ENCODE results near the gene VSTM4. TPM values are rescaled to one million over a fixed set of nuclear protein-coding genes. Genes with fewer than 3 reads are reported as not detected.

VSTM4 gene
- total RNA-seq, 4 donors from 2014 or later: 1.8 to 4.0 (median 2.6) TPM

DNA sequence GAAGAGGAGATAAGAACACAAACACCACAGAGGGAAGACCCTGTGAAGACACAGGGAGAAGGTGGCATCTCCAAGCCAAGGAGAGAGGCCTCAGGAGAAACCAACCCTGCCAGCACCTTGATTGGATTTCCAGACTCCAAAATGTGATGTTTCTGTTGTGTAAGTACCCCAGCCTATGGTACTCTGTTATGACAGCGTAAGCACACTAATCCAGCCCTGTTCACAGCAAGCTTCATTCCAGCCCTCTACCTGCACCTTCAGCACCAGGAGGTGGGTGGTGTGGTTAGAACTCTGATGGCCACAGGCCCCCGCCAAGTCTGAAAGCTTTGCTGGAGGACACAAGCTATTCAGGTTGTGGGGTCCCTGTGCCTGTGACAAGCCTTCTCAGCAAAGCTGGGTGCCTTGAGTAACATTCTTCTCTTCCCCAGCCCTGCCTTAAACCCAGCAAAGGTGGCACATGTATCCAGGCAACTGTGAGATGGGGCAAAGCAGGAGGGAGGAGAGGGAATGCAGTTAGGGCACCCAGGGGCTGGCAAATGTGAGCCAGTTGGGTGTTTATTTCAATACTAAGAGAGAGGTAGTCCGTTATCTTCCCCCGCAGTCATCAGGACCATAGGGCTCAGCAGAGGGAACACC lies 4.5 kb downstream of the VSTM4 start:
- Histone ChIP-seq H3K9me3 (no peaks in the 10 kb centered on the region), H3K36me3 (no peaks in the 10 kb centered on the region), H3K27me3 (no peaks in the 10 kb centered on the region), H3K4me3 (no peak overlapping the region), H3K27ac (no peak overlapping the region), H3K4me1 (peaks cover 30 to 31% of the 10 kb centered on the region in 2 donors)
- TF ChIP-seq, protein P1, sequence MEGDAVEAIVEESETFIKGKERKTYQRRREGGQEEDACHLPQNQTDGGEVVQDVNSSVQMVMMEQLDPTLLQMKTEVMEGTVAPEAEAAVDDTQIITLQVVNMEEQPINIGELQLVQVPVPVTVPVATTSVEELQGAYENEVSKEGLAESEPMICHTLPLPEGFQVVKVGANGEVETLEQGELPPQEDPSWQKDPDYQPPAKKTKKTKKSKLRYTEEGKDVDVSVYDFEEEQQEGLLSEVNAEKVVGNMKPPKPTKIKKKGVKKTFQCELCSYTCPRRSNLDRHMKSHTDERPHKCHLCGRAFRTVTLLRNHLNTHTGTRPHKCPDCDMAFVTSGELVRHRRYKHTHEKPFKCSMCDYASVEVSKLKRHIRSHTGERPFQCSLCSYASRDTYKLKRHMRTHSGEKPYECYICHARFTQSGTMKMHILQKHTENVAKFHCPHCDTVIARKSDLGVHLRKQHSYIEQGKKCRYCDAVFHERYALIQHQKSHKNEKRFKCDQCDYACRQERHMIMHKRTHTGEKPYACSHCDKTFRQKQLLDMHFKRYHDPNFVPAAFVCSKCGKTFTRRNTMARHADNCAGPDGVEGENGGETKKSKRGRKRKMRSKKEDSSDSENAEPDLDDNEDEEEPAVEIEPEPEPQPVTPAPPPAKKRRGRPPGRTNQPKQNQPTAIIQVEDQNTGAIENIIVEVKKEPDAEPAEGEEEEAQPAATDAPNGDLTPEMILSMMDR (IDR thresholded peaks at IDR 0.05 in 4 of 5, conservative IDR thresholded peaks at IDR 0.05 in 1 of 5): no peak
- TF ChIP-seq POLR2A (IDR thresholded peaks at IDR 0.05): no peak
- ATAC-seq (no peak), DNase-seq (no peak)
- intact Hi-C loops (cut with DNase I; ENCODE audit: low total_unique reads) (loop anchor here (10.0 kb wide), 1 partner anchor 126 kb away; no protein-coding TSS in a partner anchor), in situ Hi-C loops (cut with MboI; ENCODE audit: low sequenced_read_pairs in 4 of 4) (no loop called here)

DNA sequence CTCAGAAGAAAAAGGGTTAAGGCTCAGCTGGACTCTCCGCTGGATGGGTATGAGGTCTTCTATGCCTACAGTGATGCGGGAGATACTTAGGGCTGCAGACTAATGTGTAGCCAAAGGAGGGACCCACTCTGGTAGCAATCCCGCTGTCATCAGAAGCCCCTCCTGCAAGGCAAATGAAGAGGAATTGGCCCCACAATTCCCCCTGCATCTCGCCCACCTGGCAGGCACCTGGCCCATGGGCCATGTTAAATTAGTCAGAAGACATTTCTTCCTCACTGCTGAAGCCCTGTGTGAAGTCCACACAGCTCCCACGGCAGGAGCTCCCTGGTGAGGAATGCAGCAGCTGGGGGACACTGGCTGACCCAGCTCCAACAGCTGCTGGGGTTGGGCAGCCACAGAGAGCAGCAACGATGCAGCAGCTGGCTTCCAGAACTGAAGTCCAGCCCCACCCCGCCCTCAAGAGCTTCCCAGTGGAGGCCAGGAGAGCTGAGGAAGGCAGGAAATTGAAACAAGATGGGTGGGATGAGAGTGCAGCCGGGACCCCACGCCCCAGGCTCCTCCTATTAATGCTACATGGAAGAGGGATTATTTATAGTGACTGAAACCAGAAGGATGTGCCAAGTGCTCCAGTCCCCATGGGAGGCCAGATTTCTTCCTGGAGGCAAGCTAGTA lies 5.5 kb downstream of the VSTM4 start:
- no peak for TF ChIP-seq POLR2A (IDR thresholded peaks at IDR 0.05)
- TF ChIP-seq, protein P1 (IDR thresholded peaks at IDR 0.05 in 4 of 5, conservative IDR thresholded peaks at IDR 0.05 in 1 of 5): no peak
- Histone ChIP-seq H3K36me3 (no peaks in the 10 kb centered on the region), H3K27ac (peak overlapping the region in 1 of 4 donors; percentile 13), H3K4me1 (peaks cover 34 to 35% of the 10 kb centered on the region in 2 donors), H3K27me3 (no peaks in the 10 kb centered on the region), H3K4me3 (no peak overlapping the region), H3K9me3 (no peaks in the 10 kb centered on the region)
- ATAC-seq (peak; percentile 29 to 59), DNase-seq (peak in 1 of 2 donors; percentile 47)
- in situ Hi-C loops (cut with MboI; ENCODE audit: low sequenced_read_pairs in 4 of 4) (no loop called here), intact Hi-C loops (cut with DNase I; ENCODE audit: low total_unique reads) (loop anchor here (10.0 kb wide), 1 partner anchor 125 kb away; no protein-coding TSS in a partner anchor)

DNA sequence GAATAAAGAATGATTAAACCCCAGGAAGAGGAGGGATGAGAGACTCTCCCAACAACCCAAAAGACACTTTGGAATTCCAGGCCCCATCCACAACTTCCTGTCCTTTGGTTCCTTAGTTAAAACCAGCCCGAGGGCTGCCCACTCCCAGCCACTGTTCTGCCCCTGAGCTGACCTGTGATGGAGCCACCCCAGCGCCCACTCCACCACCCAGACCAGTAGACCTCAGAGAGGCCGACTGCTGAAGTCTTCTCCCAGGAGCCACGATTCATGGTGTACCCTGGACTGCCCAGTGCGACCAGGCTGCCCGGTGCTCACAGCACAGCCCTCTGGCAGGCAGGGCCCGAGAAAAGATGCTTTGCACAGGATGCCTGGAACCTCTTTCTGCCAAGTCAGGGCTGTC lies 6.7 kb downstream of the VSTM4 start:
- no peak overlapping the region for H3K27ac ChIP-seq
- intact Hi-C loops (cut with DNase I; ENCODE audit: low total_unique reads): no loop called here
- in situ Hi-C loops (cut with MboI; ENCODE audit: low sequenced_read_pairs in 4 of 4): no loop called here

DNA sequence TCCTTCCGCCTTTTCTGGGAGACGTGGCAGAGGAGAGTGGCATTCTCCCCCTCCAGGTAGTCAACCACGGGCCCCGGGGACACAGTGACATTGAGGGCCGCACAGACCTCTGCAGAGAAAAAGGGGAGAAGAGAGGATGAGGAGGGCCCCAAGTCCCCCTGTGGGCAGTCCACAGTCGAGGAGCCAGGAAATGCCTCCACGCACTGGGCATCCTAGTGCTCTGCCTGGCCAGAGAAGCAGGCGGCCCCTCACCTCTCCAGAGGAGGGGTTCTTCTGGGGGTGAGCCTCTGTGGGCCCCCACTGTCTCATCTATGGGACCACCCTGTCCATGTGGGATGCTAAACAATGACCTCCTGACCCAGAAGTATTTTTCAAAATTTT lies 7.4 kb downstream of the VSTM4 start:
- ATAC-seq (no peak), DNase-seq (no peak)
- Histone ChIP-seq H3K9me3 (no peaks in the 10 kb centered on the region), H3K4me3 (no peak overlapping the region), H3K36me3 (no peaks in the 10 kb centered on the region), H3K27me3 (no peaks in the 10 kb centered on the region), H3K4me1 (peaks cover 29 to 32% of the 10 kb centered on the region in 2 donors), H3K27ac (no peak overlapping the region)
- in situ Hi-C loops (cut with MboI; ENCODE audit: low sequenced_read_pairs in 4 of 4) (no loop called here), intact Hi-C loops (cut with DNase I; ENCODE audit: low total_unique reads) (no loop called here)
- TF ChIP-seq, protein P1 (IDR thresholded peaks at IDR 0.05 in 4 of 5, conservative IDR thresholded peaks at IDR 0.05 in 1 of 5): no peak
- TF ChIP-seq POLR2A (IDR thresholded peaks at IDR 0.05): no peak

More for the DNA sequence above, 6.7 kb downstream of the VSTM4 start:
- Histone ChIP-seq H3K27me3 (no peaks in the 10 kb centered on the region), H3K4me1 (peaks cover 32 to 34% of the 10 kb centered on the region in 2 donors), H3K36me3 (no peaks in the 10 kb centered on the region), H3K4me3 (no peak overlapping the region), H3K9me3 (no peaks in the 10 kb centered on the region)
- no peak for ATAC-seq
- TF ChIP-seq POLR2A (IDR thresholded peaks at IDR 0.05): no peak
- TF ChIP-seq, protein P1 (IDR thresholded peaks at IDR 0.05 in 4 of 5, conservative IDR thresholded peaks at IDR 0.05 in 1 of 5): no peak
- no peak for DNase-seq
